ENCODE measurements around the gene HSPG2. TPM values are rescaled to one million over a fixed set of nuclear protein-coding genes. Genes with fewer than 3 reads are reported as not detected.

The HSPG2 gene
- total RNA-seq, 1 donor from 2014 or later = 221 TPM

- TF ChIP-seq CTCF (IDR thresholded peaks at IDR 0.05; ENCODE audit: unreplicated experiment) = no peak
- Mint-ChIP-seq H3K4me3 (no peak overlapping the region), H3K27ac (no peak overlapping the region), H3K9me3 (peaks cover 15% of the 10 kb centered on the region), H3K36me3 (peaks cover 48% of the 10 kb centered on the region), H3K4me1 (no peaks in the 10 kb centered on the region), H3K27me3 (ENCODE audit: low read depth) (no peaks in the 10 kb centered on the region)
- no peak for DNase-seq (ENCODE audit: low spot score in 2 of 2, unreplicated experiment in 2 of 2)
Observed at GRCh38 chr1:21838359-21839157, 98.6 kb downstream of the HSPG2 start.

DNA sequence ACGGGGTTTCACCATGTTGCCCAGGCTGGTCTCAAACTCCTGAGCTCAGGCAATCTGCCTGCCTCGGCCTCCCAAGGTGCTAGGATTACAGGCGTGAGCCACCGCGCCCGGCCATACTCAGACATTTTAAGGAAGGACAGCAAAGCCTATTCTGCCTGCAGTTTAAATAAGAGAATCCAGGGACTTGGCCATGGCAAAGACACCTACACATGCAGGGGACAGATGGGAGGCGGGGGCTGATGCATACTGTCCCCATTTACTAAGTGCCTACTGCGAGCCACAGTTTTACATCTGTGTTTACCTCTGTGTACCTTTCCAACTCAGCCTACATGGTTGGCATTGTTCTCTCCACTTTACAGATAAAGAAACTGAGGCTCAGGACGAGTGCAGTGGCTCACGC is 99.6 kb downstream of the HSPG2 start:
- no peak for TF ChIP-seq CTCF (IDR thresholded peaks at IDR 0.05; ENCODE audit: unreplicated experiment)
- peaks cover 57% of the 10 kb centered on the region for H3K36me3 Mint-ChIP-seq
- no peaks in the 10 kb centered on the region for H3K4me1 Mint-ChIP-seq
- H3K4me3 Mint-ChIP-seq = no peak overlapping the region
- no peak overlapping the region for H3K27ac Mint-ChIP-seq
- peaks cover 15% of the 10 kb centered on the region for H3K9me3 Mint-ChIP-seq
- DNase-seq (ENCODE audit: low spot score in 2 of 2, unreplicated experiment in 2 of 2) = no peak
- no peaks in the 10 kb centered on the region for H3K27me3 Mint-ChIP-seq (ENCODE audit: low read depth)

- Mint-ChIP-seq H3K27me3 (ENCODE audit: low read depth) (no peaks in the 10 kb centered on the region), H3K36me3 (peaks cover 63% of the 10 kb centered on the region), H3K4me1 (no peaks in the 10 kb centered on the region), H3K27ac (no peak overlapping the region), H3K9me3 (peaks cover 15% of the 10 kb centered on the region), H3K4me3 (no peak overlapping the region)
- DNase-seq (ENCODE audit: low spot score in 2 of 2, unreplicated experiment in 2 of 2) = no peak
- TF ChIP-seq CTCF (IDR thresholded peaks at IDR 0.05; ENCODE audit: unreplicated experiment) = no peak
Observed at GRCh38 chr1:21836729-21837128, 100.4 kb downstream of the HSPG2 start.

- no peak for TF ChIP-seq CTCF (IDR thresholded peaks at IDR 0.05; ENCODE audit: unreplicated experiment)
- H3K36me3 Mint-ChIP-seq = peaks cover 63% of the 10 kb centered on the region
- H3K4me1 Mint-ChIP-seq = no peaks in the 10 kb centered on the region
- no peak overlapping the region for H3K27ac Mint-ChIP-seq
- H3K9me3 Mint-ChIP-seq = peaks cover 15% of the 10 kb centered on the region
- no peak overlapping the region for H3K4me3 Mint-ChIP-seq
- DNase-seq (ENCODE audit: low spot score in 2 of 2, unreplicated experiment in 2 of 2) = no peak
- H3K27me3 Mint-ChIP-seq (ENCODE audit: low read depth) = no peaks in the 10 kb centered on the region
Observed at GRCh38 chr1:21836010-21836409, 101.1 kb downstream of the HSPG2 start.

DNA sequence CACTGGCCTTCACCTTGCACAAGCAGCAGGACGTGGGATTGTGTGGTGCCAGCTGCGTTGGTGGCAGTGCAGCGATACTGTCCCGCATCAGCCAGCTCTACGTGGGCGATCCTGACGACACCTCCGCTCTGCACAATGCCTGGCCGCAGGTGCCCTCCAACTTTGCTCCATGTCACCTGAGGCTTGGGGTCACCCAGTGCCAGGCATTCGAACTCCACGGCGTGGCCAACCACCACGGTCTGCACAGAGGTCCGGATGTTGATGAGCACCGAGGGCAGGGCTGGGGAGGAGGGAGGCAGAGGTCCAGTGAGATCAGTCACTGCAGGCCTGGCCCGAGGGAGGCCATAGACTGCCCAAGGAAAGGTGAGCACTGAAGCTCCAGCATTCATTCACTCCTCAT is 102.4 kb downstream of the HSPG2 start:
- H3K36me3 Mint-ChIP-seq = peaks cover 62% of the 10 kb centered on the region
- no peak overlapping the region for H3K4me3 Mint-ChIP-seq
- no peak for TF ChIP-seq CTCF (IDR thresholded peaks at IDR 0.05; ENCODE audit: unreplicated experiment)
- no peaks in the 10 kb centered on the region for H3K4me1 Mint-ChIP-seq
- peaks cover 15% of the 10 kb centered on the region for H3K9me3 Mint-ChIP-seq
- H3K27me3 Mint-ChIP-seq (ENCODE audit: low read depth) = no peaks in the 10 kb centered on the region
- no peak overlapping the region for H3K27ac Mint-ChIP-seq
- no peak for DNase-seq (ENCODE audit: low spot score in 2 of 2, unreplicated experiment in 2 of 2)

All from mesothelial cell of epicardium (in vitro differentiated cells).